OCI-LY1 (cell line): ENCODE measurements around the gene SNX20.

Source experiments
- CTCF ChIP-seq: fragments of 200-600 bp; sonication (generic), shearing (Covaris generic); IDR thresholded peaks from 2 replicates; pipeline ENCODE4 v1.5.1; 2017; ENCODE audit warnings: mild to moderate bottlenecking, antibody characterized with exemption, low read length, moderate library complexity, mixed read lengths
- EZH2 ChIP-seq: fragments of 200-600 bp; sonication (generic), shearing (Covaris generic); IDR thresholded peaks from 2 replicates; pipeline ENCODE4 v1.8.0; 2017; ENCODE audit warnings: borderline replicate concordance, mixed run types, mild to moderate bottlenecking, antibody characterized with exemption, low read length, moderate library complexity, mixed read lengths

GRCh38 chr16:50678531-50678930 is 2.6 kb downstream of the SNX20 start:
- no peak for TF ChIP-seq CTCF
- no peak for TF ChIP-seq EZH2
